22Rv1 (cell line): ENCODE results near the gene PIP5KL1.

Source experiments
- CTCF ChIP-seq: fragments of 450-650 bp; IDR thresholded peaks from 2 replicates; pipeline ENCODE4 v1.5.1; 2017; ENCODE audit warnings: mild to moderate bottlenecking
- ZFX ChIP-seq: fragments of 450-650 bp; IDR thresholded peaks from 2 replicates; pipeline ENCODE4 v1.6.1; 2017; ENCODE audit warnings: antibody characterized with exemption, borderline replicate concordance

- TF ChIP-seq CTCF: no peak
- no peak for TF ChIP-seq ZFX
Observed at GRCh38 chr9:127945942-127946341, 15.4 kb upstream of the PIP5KL1 start.
